Brain microvascular endothelial cell (primary cell): ENCODE results near the gene MACROH2A2.

ENCODE experiments used
- DNase-seq: peaks from one replicate; pipeline ENCODE4 v3.0.0-alpha.2; 2020
- H3K27ac ChIP-seq: fragments of 250-450 bp; sonication (Bioruptor Pico); 2 replicates; pipeline ENCODE4 v1.5.1; 2020; ENCODE audit warnings: mild to moderate bottlenecking, moderate library complexity
- H3K27me3 ChIP-seq: fragments of 250-450 bp; sonication (Bioruptor Pico); replicated peaks from 2 replicates; pipeline ENCODE4 v1.5.1; 2020; ENCODE audit warnings: mild to moderate bottlenecking
- H3K36me3 ChIP-seq: fragments of 250-450 bp; sonication (Bioruptor Pico); replicated peaks from 2 replicates; pipeline ENCODE4 v1.5.1; 2020; ENCODE audit warnings: mild to moderate bottlenecking
- H3K4me3 ChIP-seq: 2 replicates; pipeline ENCODE4 v1.5.1; 2011; ENCODE audit warnings: low read depth, mild to moderate bottlenecking, control low read depth, low read length, moderate library complexity
- CTCF ChIP-seq: IDR thresholded peaks from 2 replicates; pipeline ENCODE4 v1.5.1; 2011; ENCODE audit warnings: low read depth, mild to moderate bottlenecking, moderate library complexity, low read length, control low read depth, inconsistent platforms; ENCODE audit errors: missing control alignments
- in situ Hi-C: cut with HindIII; loops from 2 replicates; pipeline ENCODE4 v1.10.0; 2017; ENCODE audit warnings: low sequenced_read_pairs, low pct_ligation_motif_present

Gene MACROH2A2

GRCh38 chr10:70052462-70053217, at the start of gene MACROH2A2:
Gene MACROH2A2, plus strand, starts transcription at chr10:70052846. Its CDS starts 22,813 bp downstream, at chr10:70075659.
- DNase-seq = peak; percentile 66
- no peaks in the 10 kb centered on the region for H3K27me3 ChIP-seq
- peak within 1 kb of the TSS; percentile 74 for H3K4me3 ChIP-seq
- in situ Hi-C loops = no loop called here
- TF ChIP-seq CTCF = peak; percentile 67
- no peak within 1 kb of the TSS for H3K27ac ChIP-seq
- no peaks in the 10 kb centered on the region for H3K36me3 ChIP-seq

- Histone ChIP-seq H3K27me3 (peaks cover 20% of the 10 kb centered on the region), H3K4me3 (no peak overlapping the region), H3K36me3 (no peaks in the 10 kb centered on the region), H3K27ac (no peak overlapping the region)
- TF ChIP-seq CTCF = no peak
- no peak for DNase-seq
- in situ Hi-C loops = no loop called here
Measured at GRCh38 chr10:70007116-70007820, 45.4 kb upstream of the MACROH2A2 start.

- in situ Hi-C loops = no loop called here
- Histone ChIP-seq H3K27ac (no peak overlapping the region), H3K27me3 (peaks cover 10% of the 10 kb centered on the region), H3K36me3 (no peaks in the 10 kb centered on the region), H3K4me3 (no peak overlapping the region)
- no peak for TF ChIP-seq CTCF
- no peak for DNase-seq
Measured at GRCh38 chr10:70031215-70031614, 21.4 kb upstream of the MACROH2A2 start.

GRCh38 chr10:70032667-70033289, 19.9 kb upstream of the MACROH2A2 start:
- no peak for DNase-seq
- no peak for TF ChIP-seq CTCF
- in situ Hi-C loops = no loop called here
- Histone ChIP-seq H3K27ac (no peak overlapping the region), H3K4me3 (no peak overlapping the region), H3K27me3 (peaks cover 10% of the 10 kb centered on the region), H3K36me3 (no peaks in the 10 kb centered on the region)

- Histone ChIP-seq H3K27me3 (peaks cover 10% of the 10 kb centered on the region), H3K4me3 (no peak overlapping the region), H3K36me3 (no peaks in the 10 kb centered on the region), H3K27ac (no peak overlapping the region)
- no peak for DNase-seq
- in situ Hi-C loops = no loop called here
- no peak for TF ChIP-seq CTCF
Measured at GRCh38 chr10:70034232-70034631, 18.4 kb upstream of the MACROH2A2 start.
